SK-N-MC (cell line): Measurements from ENCODE around the gene GET3.

Source experiments
- EZH2 ChIP-seq: fragments of 200-600 bp; sonication (generic); IDR thresholded peaks from one replicate; pipeline ENCODE4 v1.6.1; 2017; ENCODE audit warnings: antibody characterized with exemption
- FOXP2 ChIP-seq: optimal IDR thresholded peaks from 2 replicates; pipeline ENCODE3; 2011; ENCODE audit warnings: mild to moderate bottlenecking, moderate library complexity; ENCODE audit not compliant: insufficient read depth; ENCODE audit errors: extremely low read length, control extremely low read depth
- POLR2AphosphoS5 ChIP-seq: IDR thresholded peaks from 2 replicates; pipeline ENCODE4 v1.6.1; 2012; ENCODE audit warnings: mild to moderate bottlenecking, low read depth, low read length, borderline replicate concordance

GRCh38 chr19:12777217-12778016 lies 40.1 kb downstream of the GET3 start:
- TF ChIP-seq POLR2AphosphoS5 (no peak), FOXP2 (no peak), EZH2 (no peak)
